ENCODE data around the gene MEST.
"Not testable (repeated sequence)": the region's sequence is repeated elsewhere in the genome, so short reads cannot be mapped to it uniquely, and the experiment has no call there.

DNA sequence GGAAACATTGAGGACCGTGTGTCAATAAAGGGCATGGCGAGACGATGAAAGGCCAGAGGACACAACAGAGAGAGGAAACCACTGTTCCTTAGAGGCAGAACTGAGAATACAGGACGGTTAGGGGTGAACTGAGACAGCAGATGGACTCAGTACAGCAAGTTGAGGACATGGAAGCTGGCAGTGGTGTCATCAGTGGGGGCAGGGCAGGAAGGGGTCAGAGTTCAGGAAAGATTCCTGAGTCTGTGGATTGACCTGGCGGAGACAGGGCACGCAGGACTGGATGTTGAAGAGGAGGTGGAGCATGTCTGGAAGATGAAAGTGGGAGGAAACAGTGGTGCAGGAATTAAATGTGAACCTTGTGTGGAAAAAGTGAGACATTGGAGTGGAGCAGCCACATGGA lies 46.0 kb downstream of the MEST start:
- TF ChIP-seq, protein P1, sequence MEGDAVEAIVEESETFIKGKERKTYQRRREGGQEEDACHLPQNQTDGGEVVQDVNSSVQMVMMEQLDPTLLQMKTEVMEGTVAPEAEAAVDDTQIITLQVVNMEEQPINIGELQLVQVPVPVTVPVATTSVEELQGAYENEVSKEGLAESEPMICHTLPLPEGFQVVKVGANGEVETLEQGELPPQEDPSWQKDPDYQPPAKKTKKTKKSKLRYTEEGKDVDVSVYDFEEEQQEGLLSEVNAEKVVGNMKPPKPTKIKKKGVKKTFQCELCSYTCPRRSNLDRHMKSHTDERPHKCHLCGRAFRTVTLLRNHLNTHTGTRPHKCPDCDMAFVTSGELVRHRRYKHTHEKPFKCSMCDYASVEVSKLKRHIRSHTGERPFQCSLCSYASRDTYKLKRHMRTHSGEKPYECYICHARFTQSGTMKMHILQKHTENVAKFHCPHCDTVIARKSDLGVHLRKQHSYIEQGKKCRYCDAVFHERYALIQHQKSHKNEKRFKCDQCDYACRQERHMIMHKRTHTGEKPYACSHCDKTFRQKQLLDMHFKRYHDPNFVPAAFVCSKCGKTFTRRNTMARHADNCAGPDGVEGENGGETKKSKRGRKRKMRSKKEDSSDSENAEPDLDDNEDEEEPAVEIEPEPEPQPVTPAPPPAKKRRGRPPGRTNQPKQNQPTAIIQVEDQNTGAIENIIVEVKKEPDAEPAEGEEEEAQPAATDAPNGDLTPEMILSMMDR (IDR thresholded peaks at IDR 0.05) = not testable (repeated sequence)
- not testable (repeated sequence) for TF ChIP-seq REST (IDR thresholded peaks at IDR 0.05; ENCODE audit: insufficient read depth in 1 of 2, low read depth in 2 of 2, low read length in 1 of 2); POLR2AphosphoS5 (IDR thresholded peaks at IDR 0.05; ENCODE audit: low read depth, low read length); SIN3A (IDR thresholded peaks at IDR 0.05; ENCODE audit: borderline replicate concordance, insufficient read depth, low read depth, low read length)
